NB4 (cell line): ENCODE results near the gene CRYBB1.

Source experiments
- DNase-seq: peaks from one replicate; pipeline ENCODE4 v3.0.0; 2010; ENCODE audit warnings: low read depth
- H3K4me3 ChIP-seq: one replicate; pipeline ENCODE4 v1.5.1; 2011; ENCODE audit warnings: mild to moderate bottlenecking, low read depth, low read length, moderate library complexity
- MYC ChIP-seq: IDR thresholded peaks from 2 replicates; pipeline ENCODE4 v1.6.1; 2011; ENCODE audit warnings: low read depth, low read length
- POLR2A ChIP-seq: IDR thresholded peaks from 2 replicates; pipeline ENCODE4 v1.6.1; 2011; ENCODE audit warnings: mild to moderate bottlenecking; ENCODE audit not compliant: insufficient read length; ENCODE audit errors: extremely low read depth
- TF ChIP-seq, protein P1 (sequence below): IDR thresholded peaks from 2 replicates; pipeline ENCODE4 v1.6.1; 2011; ENCODE audit warnings: low read depth, low read length
- TF ChIP-seq, protein P2 (sequence below): IDR thresholded peaks from one replicate; pipeline ENCODE4 v1.5.1; 2012; ENCODE audit warnings: low read depth, low read length

The CRYBB1 gene

DNA sequence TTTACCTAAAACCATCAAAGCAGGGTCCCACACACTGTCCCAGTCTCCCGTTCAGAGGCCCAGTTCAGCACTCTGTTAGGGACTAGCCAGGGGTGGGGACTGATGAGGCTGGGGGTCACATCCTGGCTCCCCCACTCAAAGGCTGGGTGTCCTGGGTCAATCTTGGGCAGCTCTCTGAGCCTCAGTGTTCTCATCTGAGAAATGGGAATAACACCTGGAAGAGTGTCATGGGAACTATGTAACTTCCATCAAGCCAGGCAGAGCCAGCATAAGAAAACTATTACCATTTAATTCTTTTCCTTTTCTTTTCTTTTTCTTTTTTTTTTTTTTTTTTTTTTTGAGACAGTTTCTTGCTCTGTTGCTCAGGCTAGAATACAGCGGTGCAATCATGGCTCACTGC is 66.3 kb downstream of the CRYBB1 start:
- H3K4me3 ChIP-seq = no peak overlapping the region
- TF ChIP-seq POLR2A (no peak), MYC (no peak)
- TF ChIP-seq, protein P1, sequence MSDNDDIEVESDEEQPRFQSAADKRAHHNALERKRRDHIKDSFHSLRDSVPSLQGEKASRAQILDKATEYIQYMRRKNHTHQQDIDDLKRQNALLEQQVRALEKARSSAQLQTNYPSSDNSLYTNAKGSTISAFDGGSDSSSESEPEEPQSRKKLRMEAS = no peak
- TF ChIP-seq, protein P2, sequence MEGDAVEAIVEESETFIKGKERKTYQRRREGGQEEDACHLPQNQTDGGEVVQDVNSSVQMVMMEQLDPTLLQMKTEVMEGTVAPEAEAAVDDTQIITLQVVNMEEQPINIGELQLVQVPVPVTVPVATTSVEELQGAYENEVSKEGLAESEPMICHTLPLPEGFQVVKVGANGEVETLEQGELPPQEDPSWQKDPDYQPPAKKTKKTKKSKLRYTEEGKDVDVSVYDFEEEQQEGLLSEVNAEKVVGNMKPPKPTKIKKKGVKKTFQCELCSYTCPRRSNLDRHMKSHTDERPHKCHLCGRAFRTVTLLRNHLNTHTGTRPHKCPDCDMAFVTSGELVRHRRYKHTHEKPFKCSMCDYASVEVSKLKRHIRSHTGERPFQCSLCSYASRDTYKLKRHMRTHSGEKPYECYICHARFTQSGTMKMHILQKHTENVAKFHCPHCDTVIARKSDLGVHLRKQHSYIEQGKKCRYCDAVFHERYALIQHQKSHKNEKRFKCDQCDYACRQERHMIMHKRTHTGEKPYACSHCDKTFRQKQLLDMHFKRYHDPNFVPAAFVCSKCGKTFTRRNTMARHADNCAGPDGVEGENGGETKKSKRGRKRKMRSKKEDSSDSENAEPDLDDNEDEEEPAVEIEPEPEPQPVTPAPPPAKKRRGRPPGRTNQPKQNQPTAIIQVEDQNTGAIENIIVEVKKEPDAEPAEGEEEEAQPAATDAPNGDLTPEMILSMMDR = no peak
- DNase-seq = no peak

DNA sequence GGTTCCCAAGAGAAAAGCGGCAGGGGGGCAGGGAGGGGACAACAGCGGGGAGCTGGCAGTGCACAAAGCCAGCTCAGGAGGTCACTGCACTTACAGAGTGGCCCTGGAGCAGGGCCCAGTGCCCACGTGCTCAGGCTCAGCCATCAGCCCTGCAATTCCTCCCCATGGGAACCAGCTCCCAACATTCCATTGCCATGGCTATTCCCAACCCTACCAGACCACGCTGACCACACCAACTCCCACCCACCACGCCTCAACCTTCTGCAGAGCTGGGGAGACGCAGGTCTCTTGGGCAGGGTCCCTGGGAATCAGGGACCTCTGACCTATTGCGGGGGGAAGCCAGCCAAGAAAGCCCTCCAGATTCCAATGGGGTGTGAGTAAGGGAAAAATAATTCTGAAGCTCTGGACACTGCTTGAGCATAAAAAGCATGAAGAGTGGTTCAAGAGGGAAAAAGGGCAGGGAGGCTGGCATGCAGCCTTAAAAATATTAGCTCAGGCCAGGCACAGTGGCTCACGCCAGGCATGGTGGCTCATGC is 67.3 kb downstream of the CRYBB1 start:
- TF ChIP-seq POLR2A (no peak), MYC (no peak)
- TF ChIP-seq, protein P2 = no peak
- TF ChIP-seq, protein P1 = no peak
- H3K4me3 ChIP-seq = no peak overlapping the region
- DNase-seq = no peak

DNA sequence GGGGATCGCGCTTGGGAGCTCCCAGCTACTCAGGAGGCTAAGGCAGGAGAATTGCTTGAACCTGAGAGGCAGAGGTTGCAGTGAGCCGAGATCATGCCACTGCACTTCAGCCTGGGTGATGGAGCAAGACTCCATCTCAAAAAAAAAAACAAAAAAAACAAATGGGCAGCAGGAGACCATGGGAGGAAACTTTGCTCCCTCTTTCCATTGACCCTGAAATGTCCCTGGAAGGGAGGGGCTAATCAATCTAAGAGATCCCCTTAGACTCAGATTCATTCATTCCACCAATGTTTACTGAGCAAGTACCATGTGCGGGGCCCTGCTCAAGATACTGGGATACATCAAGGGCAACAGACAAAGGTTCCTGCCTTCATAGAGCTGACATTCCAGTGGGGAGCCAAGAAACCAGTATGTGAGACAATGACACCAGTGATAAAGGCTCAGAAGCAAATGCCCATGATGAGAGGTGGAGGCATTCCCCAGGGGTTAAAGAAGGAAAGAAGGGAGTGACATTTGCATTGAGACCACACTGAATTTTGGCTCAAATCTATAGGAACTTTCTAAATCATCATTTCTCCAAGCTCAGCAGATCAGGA is 67.8 kb downstream of the CRYBB1 start:
- TF ChIP-seq, protein P2 = no peak
- TF ChIP-seq, protein P1 = no peak
- TF ChIP-seq POLR2A (no peak), MYC (no peak)
- H3K4me3 ChIP-seq = no peak overlapping the region
- no peak for DNase-seq
